ENCODE data around the gene ZNF576.

The ZNF576 gene

GRCh38 chr19:43623889-43624670, 27.7 kb downstream of the ZNF576 start:
- no peak for TF ChIP-seq POLR2A (IDR thresholded peaks at IDR 0.05; ENCODE audit: extremely low read depth, insufficient read length)
- no peak overlapping the region for H3K4me3 ChIP-seq (ENCODE audit: low read depth, low read length)
- DNase-seq (ENCODE audit: low read depth) = no peak

GRCh38 chr19:43624933-43625332, 28.5 kb downstream of the ZNF576 start:
- TF ChIP-seq MAX (IDR thresholded peaks at IDR 0.05; ENCODE audit: low read depth, low read length) (no peak), MYC (IDR thresholded peaks at IDR 0.05; ENCODE audit: low read depth, low read length) (no peak), CTCF (IDR thresholded peaks at IDR 0.05; ENCODE audit: low read depth, low read length) (no peak), POLR2A (IDR thresholded peaks at IDR 0.05; ENCODE audit: extremely low read depth, insufficient read length) (no peak)
- peak; percentile 65 for DNase-seq (ENCODE audit: low read depth)

GRCh38 chr19:43625918-43626579, 29.7 kb downstream of the ZNF576 start:
- H3K4me3 ChIP-seq (ENCODE audit: low read depth, low read length) = no peak overlapping the region
- TF ChIP-seq CTCF (IDR thresholded peaks at IDR 0.05; ENCODE audit: low read depth, low read length) = peak; percentile 14
- no peak for TF ChIP-seq MYC (IDR thresholded peaks at IDR 0.05; ENCODE audit: low read depth, low read length)
- peak; percentile 73 for DNase-seq (ENCODE audit: low read depth)

More at GRCh38 chr19:43624933-43625332, 28.5 kb downstream of the ZNF576 start:
- H3K4me3 ChIP-seq (ENCODE audit: low read depth, low read length) = no peak overlapping the region

- DNase-seq (ENCODE audit: low read depth) = no peak
- no peak for TF ChIP-seq POLR2A (IDR thresholded peaks at IDR 0.05; ENCODE audit: extremely low read depth, insufficient read length)
- no peak overlapping the region for H3K4me3 ChIP-seq (ENCODE audit: low read depth, low read length)
Observed at GRCh38 chr19:43626838-43627237, 30.4 kb downstream of the ZNF576 start.

GRCh38 chr19:43628646-43629326, 32.4 kb downstream of the ZNF576 start:
- TF ChIP-seq MAX (IDR thresholded peaks at IDR 0.05; ENCODE audit: low read depth, low read length) (no peak), CTCF (IDR thresholded peaks at IDR 0.05; ENCODE audit: low read depth, low read length) (no peak), POLR2A (IDR thresholded peaks at IDR 0.05; ENCODE audit: extremely low read depth, insufficient read length) (no peak), MYC (IDR thresholded peaks at IDR 0.05; ENCODE audit: low read depth, low read length) (no peak)
- DNase-seq (ENCODE audit: low read depth) = no peak
- no peak overlapping the region for H3K4me3 ChIP-seq (ENCODE audit: low read depth, low read length)

- no peak overlapping the region for H3K4me3 ChIP-seq (ENCODE audit: low read depth, low read length)
- TF ChIP-seq MYC (IDR thresholded peaks at IDR 0.05; ENCODE audit: low read depth, low read length) (no peak), POLR2A (IDR thresholded peaks at IDR 0.05; ENCODE audit: extremely low read depth, insufficient read length) (no peak), MAX (IDR thresholded peaks at IDR 0.05; ENCODE audit: low read depth, low read length) (no peak), CTCF (IDR thresholded peaks at IDR 0.05; ENCODE audit: low read depth, low read length) (no peak)
- DNase-seq (ENCODE audit: low read depth) = no peak
Observed at GRCh38 chr19:43631491-43631890, 35.1 kb downstream of the ZNF576 start.

Measured in NB4 (cell line).